DOHH2 (cell line): ENCODE results near the gene SHMT1.

Experiments used
- CTCF ChIP-seq: fragments of 200-600 bp; sonication (generic); IDR thresholded peaks from one replicate; pipeline ENCODE4 v1.5.1; 2014; ENCODE audit warnings: antibody characterized with exemption, mild to moderate bottlenecking, low read depth, low read length; ENCODE audit not compliant: poor library complexity, severe bottlenecking
- EZH2phosphoT487 ChIP-seq: fragments of 200-600 bp; sonication (generic); IDR thresholded peaks from 2 replicates; pipeline ENCODE4 v1.6.1; 2017; ENCODE audit warnings: borderline replicate concordance, mild to moderate bottlenecking, antibody characterized with exemption, low read length, moderate library complexity, mixed read lengths

- TF ChIP-seq CTCF = no peak
- no peak for TF ChIP-seq EZH2phosphoT487
Measured at GRCh38 chr17:18300725-18301480, 62.4 kb downstream of the SHMT1 start.
